HepG2 (cell line): ENCODE measurements around the gene DIPK1B. TPM values are rescaled to one million over a fixed set of nuclear protein-coding genes. Genes with fewer than 3 reads are reported as not detected.

ENCODE experiments used
- DMAP1 ChIP-seq: IDR thresholded peaks from 2 replicates; pipeline ENCODE4 v1.6.1; 2016
- GTF3A ChIP-seq: sonication (generic); formaldehyde crosslinking; conservative IDR thresholded peaks from 2 replicates; pipeline ENCODE4 v1.4.0; 2020; ENCODE audit warnings: mild to moderate bottlenecking, missing genetic modification reagents
- HNRNPH1 ChIP-seq: fragments of 200-400 bp; formaldehyde crosslinking; optimal IDR thresholded peaks from 2 replicates; pipeline ENCODE3; 2017; ENCODE audit warnings: mild to moderate bottlenecking, low read depth, low read length
- HOXD1 ChIP-seq: sonication (generic); formaldehyde crosslinking; IDR thresholded peaks from 2 replicates; pipeline ENCODE4 v1.5.0; 2020; ENCODE audit warnings: missing genetic modification reagents
- KLF6 ChIP-seq: IDR thresholded peaks from 2 replicates; pipeline ENCODE4 v1.8.0; 2016; ENCODE audit warnings: missing biosample characterization, missing genetic modification reagents
- KMT2B ChIP-seq: IDR thresholded peaks from 2 replicates; pipeline ENCODE4 v1.6.1; 2016; ENCODE audit warnings: missing genetic modification reagents, missing compliant biosample characterization
- MAFF ChIP-seq: IDR thresholded peaks from 2 replicates; pipeline ENCODE4 v1.6.1; 2011; ENCODE audit warnings: low read depth, low read length, improper control_type of control experiment
- NFE2L2 ChIP-seq: fragments of 150-350 bp; IDR thresholded peaks from 2 replicates; pipeline ENCODE4 v1.6.1; 2014; ENCODE audit warnings: low read length
- ONECUT2 ChIP-seq: sonication (generic); formaldehyde crosslinking; IDR thresholded peaks from 2 replicates; pipeline ENCODE4 v1.4.0; 2020; ENCODE audit warnings: missing genetic modification reagents
- PBX2 ChIP-seq: IDR thresholded peaks from 2 replicates; pipeline ENCODE4 v1.6.1; 2016; ENCODE audit warnings: control low read depth
- REPIN1 ChIP-seq: sonication (generic); formaldehyde crosslinking; IDR thresholded peaks from 2 replicates; pipeline ENCODE4 v1.8.0; 2022; ENCODE audit warnings: missing genetic modification reagents, low read depth, mild to moderate bottlenecking, borderline replicate concordance
- RFX1 ChIP-seq: fragments of 450-650 bp; IDR thresholded peaks from 2 replicates; pipeline ENCODE4 v1.6.1; 2017
- SP4 ChIP-seq: sonication (generic); formaldehyde crosslinking; IDR thresholded peaks from 2 replicates; pipeline ENCODE4 v1.8.1; 2023; ENCODE audit warnings: mild to moderate bottlenecking, missing genetic modification reagents
- TFE3 ChIP-seq: IDR thresholded peaks from 2 replicates; pipeline ENCODE4 v1.6.1; 2016
- ZMYM3 ChIP-seq: sonication (generic); formaldehyde crosslinking; IDR thresholded peaks from 2 replicates; pipeline ENCODE4 v1.5.1; 2020; ENCODE audit warnings: mild to moderate bottlenecking, missing genetic modification reagents
- ZNF224 ChIP-seq: sonication (generic); formaldehyde crosslinking; IDR thresholded peaks from 2 replicates; pipeline ENCODE4 v1.5.0; 2020; ENCODE audit warnings: mild to moderate bottlenecking, missing genetic modification reagents
- ZNF232 ChIP-seq: sonication (generic); formaldehyde crosslinking; IDR thresholded peaks from 2 replicates; pipeline ENCODE4 v1.4.0; 2020; ENCODE audit warnings: missing genetic modification reagents, borderline replicate concordance
- ZNF260 ChIP-seq: sonication (generic); formaldehyde crosslinking; IDR thresholded peaks from 2 replicates; pipeline ENCODE4 v1.4.0; 2020; ENCODE audit warnings: missing genetic modification reagents, low read depth, mild to moderate bottlenecking, borderline replicate concordance
- ZNF282 ChIP-seq: fragments of 450-650 bp; IDR thresholded peaks from 2 replicates; pipeline ENCODE4 v1.6.1; 2018; ENCODE audit not compliant: partially characterized antibody
- ZNF317 ChIP-seq: sonication (generic); formaldehyde crosslinking; IDR thresholded peaks from 2 replicates; pipeline ENCODE4 v1.5.0; 2020; ENCODE audit warnings: mild to moderate bottlenecking, missing genetic modification reagents
- ZNF567 ChIP-seq: sonication (generic); formaldehyde crosslinking; IDR thresholded peaks from 2 replicates; pipeline ENCODE4 v1.8.1; 2023; ENCODE audit warnings: mild to moderate bottlenecking, missing genetic modification reagents, borderline replicate concordance
- polyA plus RNA-seq, 8 experiments: library from polyadenylated mRNA; depleted of rRNA in 3 of 8; stranded (reverse) in 7 of 8; unstranded in 1 of 8; fragments of >200 nt; fragmentation: Illumina TruSeq in 4 of 8; extraction: Trizol in 4 of 8; gene quantifications; 2 replicates each; pipeline versions ENCODE4 v1.2.1 to v1.2.3, GENCODE V29; 2011 to 2016; ENCODE audit warnings: low read depth in 4 of 8, missing spikeins in 1 of 8, mixed read lengths in 1 of 8; ENCODE audit not compliant: insufficient read depth in 1 of 8
- total RNA-seq, 5 experiments: library from RNA; depleted of rRNA; stranded (reverse); fragments of >200 nt; fragmentation: Illumina TruSeq; extraction: Trizol; gene quantifications; 2 replicates each; pipeline ENCODE4 v1.2.3, GENCODE V29; 2016; ENCODE audit warnings: low read depth in 1 of 5
- TF ChIP-seq, protein P1 (sequence below): sonication (generic); formaldehyde crosslinking; IDR thresholded peaks from 2 replicates; pipeline ENCODE4 v1.5.0; 2020; ENCODE audit warnings: mild to moderate bottlenecking, missing genetic modification reagents, borderline replicate concordance
- TF ChIP-seq, protein P2 (sequence below): sonication (generic); formaldehyde crosslinking; IDR thresholded peaks from 2 replicates; pipeline ENCODE4 v1.9.0; 2021; ENCODE audit warnings: missing genetic modification reagents, mild to moderate bottlenecking, borderline replicate concordance
- TF ChIP-seq, protein P3 (sequence below): sonication (generic); formaldehyde crosslinking; IDR thresholded peaks from 2 replicates; pipeline ENCODE4 v1.8.0; 2023; ENCODE audit warnings: mild to moderate bottlenecking, missing genetic modification reagents

DIPK1B gene
- total and polyA plus RNA-seq, 2 of the 13 experiments (the other 11 are each of a cell fraction or from before 2014, with no cell fraction given) = 0.18 to 3.9 TPM

DNA sequence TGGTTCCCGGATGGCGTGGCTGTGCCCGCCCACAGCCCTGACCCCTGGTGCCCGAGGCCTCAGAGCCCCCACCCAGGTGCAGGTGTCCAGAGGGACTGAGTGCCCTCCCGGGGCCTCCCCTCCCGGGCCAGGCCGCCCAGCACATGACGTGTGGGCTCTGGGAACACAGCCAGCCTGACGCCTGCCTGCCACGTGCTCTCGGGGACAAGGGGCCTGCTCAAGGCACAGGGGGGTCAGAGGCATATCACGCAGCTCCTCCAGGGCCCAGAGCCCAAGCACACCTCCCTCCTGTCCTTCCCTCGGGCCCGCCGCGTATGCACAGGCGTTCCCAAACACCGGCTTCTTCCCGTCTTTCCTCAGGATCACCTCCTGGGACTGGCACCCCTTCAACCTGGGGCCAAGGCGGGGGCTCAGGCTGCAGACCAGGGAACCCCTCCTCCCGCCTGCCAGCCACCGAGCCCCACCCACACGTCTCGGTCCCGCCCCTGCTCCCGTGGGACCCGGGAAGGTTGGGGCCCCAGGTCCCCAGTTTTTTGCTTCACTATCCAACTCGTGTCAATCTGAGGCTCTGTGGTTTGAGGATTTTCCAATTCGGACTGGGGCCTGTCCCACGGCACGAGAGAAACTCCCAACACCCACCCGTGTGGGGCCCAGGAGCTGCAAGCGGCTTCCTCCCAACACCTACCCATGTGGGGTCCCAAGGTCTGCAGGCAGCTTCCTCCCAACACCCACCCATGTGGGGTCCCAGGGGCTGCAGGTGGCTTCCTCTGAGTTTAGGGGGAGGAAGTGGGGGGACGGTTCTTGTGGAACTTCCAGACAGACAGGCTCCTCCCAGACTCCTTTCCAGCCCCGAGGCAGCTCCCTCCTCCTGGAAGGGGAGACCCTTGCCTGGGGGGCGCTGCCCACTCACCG lies 28.9 kb downstream of the DIPK1B start (continued):
- TF ChIP-seq SP4 (CRISPR knock-in tag) (peak; percentile 53; the same call in 1 of the 2 replicates), ZNF232 (CRISPR knock-in tag) (peak; percentile 79), DMAP1 (CRISPR knock-in tag) (no peak; the same call in 1 of the 2 replicates), HNRNPH1 (no peak), ONECUT2 (CRISPR knock-in tag) (no peak), TFE3 (CRISPR knock-in tag) (peak; percentile 86), REPIN1 (CRISPR knock-in tag) (no peak), ZNF317 (CRISPR knock-in tag) (0 out of 2 replicates have a peak, but pooled peaks have one; percentile 67), ZNF224 (no peak), RFX1 (no peak), MAFF (no peak), PBX2 (CRISPR knock-in tag) (no peak), ZNF260 (no peak), ZNF567 (CRISPR knock-in tag) (no peak), KMT2B (CRISPR knock-in tag) (no peak), GTF3A (CRISPR knock-in tag) (no peak), ZNF282 (no peak), KLF6 (0 out of 2 replicates have a peak, but pooled peaks have one; percentile 76), ZMYM3 (CRISPR knock-in tag) (no peak), NFE2L2 (no peak), HOXD1 (peak; percentile 40; the same call in 1 of the 2 replicates)
- TF ChIP-seq, protein P1, sequence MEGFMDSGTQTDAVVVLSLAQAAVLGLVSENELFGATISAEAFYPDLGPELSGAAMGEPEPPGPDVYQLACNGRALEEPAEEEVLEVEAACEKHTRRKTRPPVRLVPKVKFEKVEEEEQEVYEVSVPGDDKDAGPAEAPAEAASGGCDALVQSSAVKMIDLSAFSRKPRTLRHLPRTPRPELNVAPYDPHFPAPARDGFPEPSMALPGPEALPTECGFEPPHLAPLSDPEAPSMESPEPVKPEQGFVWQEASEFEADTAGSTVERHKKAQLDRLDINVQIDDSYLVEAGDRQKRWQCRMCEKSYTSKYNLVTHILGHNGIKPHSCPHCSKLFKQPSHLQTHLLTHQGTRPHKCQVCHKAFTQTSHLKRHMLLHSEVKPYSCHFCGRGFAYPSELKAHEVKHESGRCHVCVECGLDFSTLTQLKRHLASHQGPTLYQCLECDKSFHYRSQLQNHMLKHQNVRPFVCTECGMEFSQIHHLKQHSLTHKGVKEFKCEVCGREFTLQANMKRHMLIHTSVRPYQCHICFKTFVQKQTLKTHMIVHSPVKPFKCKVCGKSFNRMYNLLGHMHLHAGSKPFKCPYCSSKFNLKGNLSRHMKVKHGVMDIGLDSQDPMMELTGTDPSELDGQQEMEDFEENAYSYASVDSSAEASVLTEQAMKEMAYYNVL (CRISPR knock-in tag) = no peak
- TF ChIP-seq, protein P2, sequence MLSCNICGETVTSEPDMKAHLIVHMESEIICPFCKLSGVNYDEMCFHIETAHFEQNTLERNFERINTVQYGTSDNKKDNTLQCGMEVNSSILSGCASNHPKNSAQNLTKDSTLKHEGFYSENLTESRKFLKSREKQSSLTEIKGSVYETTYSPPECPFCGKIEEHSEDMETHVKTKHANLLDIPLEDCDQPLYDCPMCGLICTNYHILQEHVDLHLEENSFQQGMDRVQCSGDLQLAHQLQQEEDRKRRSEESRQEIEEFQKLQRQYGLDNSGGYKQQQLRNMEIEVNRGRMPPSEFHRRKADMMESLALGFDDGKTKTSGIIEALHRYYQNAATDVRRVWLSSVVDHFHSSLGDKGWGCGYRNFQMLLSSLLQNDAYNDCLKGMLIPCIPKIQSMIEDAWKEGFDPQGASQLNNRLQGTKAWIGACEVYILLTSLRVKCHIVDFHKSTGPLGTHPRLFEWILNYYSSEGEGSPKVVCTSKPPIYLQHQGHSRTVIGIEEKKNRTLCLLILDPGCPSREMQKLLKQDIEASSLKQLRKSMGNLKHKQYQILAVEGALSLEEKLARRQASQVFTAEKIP (CRISPR knock-in tag) = no peak
- TF ChIP-seq, protein P3, sequence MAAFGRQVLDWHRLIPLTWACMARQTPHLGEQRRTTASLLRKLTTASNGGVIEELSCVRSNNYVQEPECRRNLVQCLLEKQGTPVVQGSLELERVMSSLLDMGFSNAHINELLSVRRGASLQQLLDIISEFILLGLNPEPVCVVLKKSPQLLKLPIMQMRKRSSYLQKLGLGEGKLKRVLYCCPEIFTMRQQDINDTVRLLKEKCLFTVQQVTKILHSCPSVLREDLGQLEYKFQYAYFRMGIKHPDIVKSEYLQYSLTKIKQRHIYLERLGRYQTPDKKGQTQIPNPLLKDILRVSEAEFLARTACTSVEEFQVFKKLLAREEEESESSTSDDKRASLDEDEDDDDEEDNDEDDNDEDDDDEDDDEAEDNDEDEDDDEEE = peak; percentile 53; the same call in 1 of the 2 replicates
